Lung microvascular endothelial cell (primary cell): ENCODE measurements around the gene ARL13A. TPM values are rescaled to one million over a fixed set of nuclear protein-coding genes. Genes with fewer than 3 reads are reported as not detected.
"Not testable (repeated sequence)": the region's sequence is repeated elsewhere in the genome, so short reads cannot be mapped to it uniquely, and the experiment has no call there.

Experiments used
- DNase-seq, 2 donors: peaks; one replicate each; pipeline versions ENCODE4 v3.0.0 to v3.0.0-alpha.2; 2010; ENCODE audit warnings: low read depth in 2 of 2
- total RNA-seq: library from RNA; depleted of rRNA; stranded (reverse); fragments of >200 nt; gene quantifications from 2 replicates; pipeline ENCODE4 v1.2.1, GENCODE V29; 2014

ARL13A gene
- total RNA-seq, 1 donor from 2014 or later, result not detected

- DNase-seq, result no peak
Measured at GRCh38 chrX:100990139-100990538, 20.6 kb downstream of the ARL13A start.

- DNase-seq, result peak; percentile 63 to 75
Measured at GRCh38 chrX:100994352-100995281, 25.1 kb downstream of the ARL13A start.

GRCh38 chrX:100995469-100995868 lies 26.0 kb downstream of the ARL13A start:
- peak; percentile 52 to 78 for DNase-seq

GRCh38 chrX:100999451-100999850 lies 29.9 kb downstream of the ARL13A start:
- no peak for DNase-seq

- DNase-seq, result no peak
Measured at GRCh38 chrX:101009090-101009489, 39.6 kb downstream of the ARL13A start.

- DNase-seq, result not testable (repeated sequence)
Measured at GRCh38 chrX:101012031-101012430, 42.5 kb downstream of the ARL13A start.

- DNase-seq, result no peak
Measured at GRCh38 chrX:101022020-101022419, 52.5 kb downstream of the ARL13A start.

GRCh38 chrX:101025126-101025525 lies 55.6 kb downstream of the ARL13A start:
- peak; percentile 15 to 61 for DNase-seq

GRCh38 chrX:101028562-101028961 lies 59.1 kb downstream of the ARL13A start:
- no peak for DNase-seq

GRCh38 chrX:101029665-101030064 lies 60.2 kb downstream of the ARL13A start:
- no peak for DNase-seq

GRCh38 chrX:101037231-101037630 lies 67.7 kb downstream of the ARL13A start:
- no peak for DNase-seq

- no peak for DNase-seq
Measured at GRCh38 chrX:101040197-101040596, 70.7 kb downstream of the ARL13A start.

Other genes with a start within 250 kb of the ARL13A start
- 18.1 and 51.4 TPM in 2 replicates for gene SYTL4, start 237.6 kb upstream of the ARL13A start, total RNA-seq
- gene CSTF2, start 149.3 kb upstream of the ARL13A start, total RNA-seq, result 11.1 and 11.9 TPM in 2 replicates
- not detected in 2 replicates for gene NOX1, start 95.3 kb upstream of the ARL13A start, total RNA-seq
- under 0.01 TPM in 2 replicates for gene XKRX, start 40.8 kb upstream of the ARL13A start, total RNA-seq
- 13.9 and 14.4 TPM in 2 replicates for gene TRMT2B, start 82.4 kb downstream of the ARL13A start, total RNA-seq
- 0.99 and 4.8 TPM in 2 replicates for gene TMEM35A, start 109.2 kb downstream of the ARL13A start, total RNA-seq
- gene CENPI, start 128.5 kb downstream of the ARL13A start, total RNA-seq, result 4.2 and 10.9 TPM in 2 replicates